Osteoblast (primary cell): ENCODE measurements around the gene BIN2. TPM values are rescaled to one million over a fixed set of nuclear protein-coding genes. Genes with fewer than 3 reads are reported as not detected.
A peak's percentile ranks its signal among the peaks of the same experiment; 100 is the strongest.

Source experiments
- DNase-seq: peaks from one replicate; pipeline ENCODE4 v3.0.0; 2011; ENCODE audit warnings: low spot score, mixed read lengths; ENCODE audit not compliant: insufficient read length; ENCODE audit errors: missing footprints
- H2AFZ ChIP-seq: 2 replicates; pipeline ENCODE4 v1.6.0; 2011; ENCODE audit warnings: mild to moderate bottlenecking, low read length
- H3K27ac ChIP-seq: 2 replicates; pipeline ENCODE4 v1.5.1; 2011; ENCODE audit warnings: mild to moderate bottlenecking, low read depth, low read length, moderate library complexity
- H3K27me3 ChIP-seq: 2 replicates; pipeline ENCODE4 v1.6.0; 2012; ENCODE audit warnings: mild to moderate bottlenecking, control low read depth, inconsistent platforms, low read length, moderate library complexity; ENCODE audit not compliant: insufficient read depth
- H3K36me3 ChIP-seq: 2 replicates; pipeline ENCODE4 v1.5.1; 2011; ENCODE audit warnings: mild to moderate bottlenecking, low read length, control low read depth, moderate library complexity; ENCODE audit not compliant: insufficient read depth
- H3K4me1 ChIP-seq: 2 replicates; pipeline ENCODE4 v1.5.1; 2011; ENCODE audit warnings: mild to moderate bottlenecking, low read length, control low read depth, moderate library complexity; ENCODE audit not compliant: insufficient read depth
- H3K4me2 ChIP-seq: 2 replicates; pipeline ENCODE4 v1.6.0; 2011; ENCODE audit warnings: mild to moderate bottlenecking, low read length; ENCODE audit not compliant: insufficient read depth
- H3K4me3 ChIP-seq: fragments of 200-600 bp; sonication (generic); 3 replicates; pipeline ENCODE4 v1.5.1; 2012; ENCODE audit warnings: mild to moderate bottlenecking, low read length, inconsistent platforms; ENCODE audit not compliant: insufficient read depth
- H3K79me2 ChIP-seq: 2 replicates; pipeline ENCODE4 v1.6.0; 2012; ENCODE audit warnings: mild to moderate bottlenecking, low read length, control low read depth, inconsistent platforms; ENCODE audit not compliant: insufficient read depth
- H3K9me3 ChIP-seq: 2 replicates; pipeline ENCODE4 v1.5.1; 2011; ENCODE audit warnings: low read depth, low read length, control low read depth
- H4K20me1 ChIP-seq: 2 replicates; pipeline ENCODE4 v1.6.0; 2012; ENCODE audit warnings: mild to moderate bottlenecking, low read length, control low read depth; ENCODE audit not compliant: insufficient read depth
- total RNA-seq: library from RNA; depleted of rRNA; stranded (reverse); fragments of >200 nt; gene quantifications from 2 replicates; pipeline ENCODE4 v1.2.3, GENCODE V29; 2012
- TF ChIP-seq, protein P1 (sequence below): IDR thresholded peaks from 2 replicates; pipeline ENCODE4 v1.5.1; 2011; ENCODE audit warnings: mild to moderate bottlenecking, low read depth, low read length, moderate library complexity; ENCODE audit errors: extremely low read depth

BIN2 gene
- total RNA-seq, 1 donor, result under 0.01 TPM

GRCh38 chr12:51238037-51238509 is 85.9 kb downstream of the BIN2 start:
- Histone ChIP-seq H3K27me3 (no peaks in the 10 kb centered on the region), H3K4me1 (peaks cover 29% of the 10 kb centered on the region), H3K4me2 (peak overlapping the region; percentile 100), H4K20me1 (peaks cover 6% of the 10 kb centered on the region), H3K79me2 (peaks cover 29% of the 10 kb centered on the region), H3K9me3 (no peaks in the 10 kb centered on the region), H3K27ac (peak overlapping the region; percentile 100), H2AFZ (peak overlapping the region; percentile 93), H3K36me3 (peaks cover 28% of the 10 kb centered on the region), H3K4me3 (peak overlapping the region; percentile 91)
- TF ChIP-seq, protein P1, sequence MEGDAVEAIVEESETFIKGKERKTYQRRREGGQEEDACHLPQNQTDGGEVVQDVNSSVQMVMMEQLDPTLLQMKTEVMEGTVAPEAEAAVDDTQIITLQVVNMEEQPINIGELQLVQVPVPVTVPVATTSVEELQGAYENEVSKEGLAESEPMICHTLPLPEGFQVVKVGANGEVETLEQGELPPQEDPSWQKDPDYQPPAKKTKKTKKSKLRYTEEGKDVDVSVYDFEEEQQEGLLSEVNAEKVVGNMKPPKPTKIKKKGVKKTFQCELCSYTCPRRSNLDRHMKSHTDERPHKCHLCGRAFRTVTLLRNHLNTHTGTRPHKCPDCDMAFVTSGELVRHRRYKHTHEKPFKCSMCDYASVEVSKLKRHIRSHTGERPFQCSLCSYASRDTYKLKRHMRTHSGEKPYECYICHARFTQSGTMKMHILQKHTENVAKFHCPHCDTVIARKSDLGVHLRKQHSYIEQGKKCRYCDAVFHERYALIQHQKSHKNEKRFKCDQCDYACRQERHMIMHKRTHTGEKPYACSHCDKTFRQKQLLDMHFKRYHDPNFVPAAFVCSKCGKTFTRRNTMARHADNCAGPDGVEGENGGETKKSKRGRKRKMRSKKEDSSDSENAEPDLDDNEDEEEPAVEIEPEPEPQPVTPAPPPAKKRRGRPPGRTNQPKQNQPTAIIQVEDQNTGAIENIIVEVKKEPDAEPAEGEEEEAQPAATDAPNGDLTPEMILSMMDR, result no peak
- no peak for DNase-seq

DNA sequence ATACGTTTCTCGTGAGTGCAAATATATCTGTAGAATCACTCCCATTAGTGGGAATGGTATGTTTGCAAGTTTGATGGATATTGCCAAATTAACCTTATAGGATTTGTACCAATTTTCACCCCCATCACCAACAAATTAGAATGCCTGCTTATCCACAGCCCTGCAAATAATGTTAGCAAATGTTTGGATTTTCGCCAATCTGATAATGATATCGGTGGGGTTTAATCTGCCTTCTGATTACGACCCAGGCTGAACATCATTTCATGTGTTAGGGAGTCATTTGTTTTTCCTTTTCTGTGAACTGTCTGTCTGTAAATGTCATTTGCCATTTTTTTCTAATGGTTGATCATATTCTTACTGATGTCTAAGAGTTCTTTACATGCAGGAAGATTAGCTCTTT is 89.4 kb downstream of the BIN2 start:
- H3K79me2 ChIP-seq, result peaks cover 2% of the 10 kb centered on the region
- H3K27me3 ChIP-seq, result no peaks in the 10 kb centered on the region
- TF ChIP-seq, protein P1, result no peak
- no peaks in the 10 kb centered on the region for H3K36me3 ChIP-seq
- no peak for DNase-seq
- H3K27ac ChIP-seq, result no peak overlapping the region
- no peak overlapping the region for H3K4me2 ChIP-seq
- H3K4me3 ChIP-seq, result no peak overlapping the region
- no peaks in the 10 kb centered on the region for H3K9me3 ChIP-seq
- H4K20me1 ChIP-seq, result no peaks in the 10 kb centered on the region
- H2AFZ ChIP-seq, result no peak overlapping the region
- peaks cover 5% of the 10 kb centered on the region for H3K4me1 ChIP-seq

- Histone ChIP-seq H4K20me1 (no peaks in the 10 kb centered on the region), H3K9me3 (no peaks in the 10 kb centered on the region), H3K4me2 (no peak overlapping the region), H3K4me3 (no peak overlapping the region), H2AFZ (no peak overlapping the region), H3K79me2 (no peaks in the 10 kb centered on the region), H3K27ac (no peak overlapping the region), H3K36me3 (no peaks in the 10 kb centered on the region), H3K4me1 (no peaks in the 10 kb centered on the region), H3K27me3 (no peaks in the 10 kb centered on the region)
- TF ChIP-seq, protein P1, result no peak
- no peak for DNase-seq
Measured at GRCh38 chr12:51232642-51233041, 91.3 kb downstream of the BIN2 start.

Other genes with a start within 250 kb of the BIN2 start
- gene CSRNP2, start 240.6 kb downstream of the BIN2 start, total RNA-seq, result 27.4 and 30.0 TPM in 2 replicates
- gene TFCP2, start 151.0 kb downstream of the BIN2 start, total RNA-seq, result 7.6 and 8.3 TPM in 2 replicates
- 6.8 and 7.6 TPM in 2 replicates for gene POU6F1, start 106.1 kb downstream of the BIN2 start, total RNA-seq
- 160 and 169 TPM in 2 replicates for gene DAZAP2, start 85.3 kb downstream of the BIN2 start, total RNA-seq
- gene SMAGP, start 53.8 kb downstream of the BIN2 start, total RNA-seq, result 9.8 and 13.6 TPM in 2 replicates
- not detected in 2 replicates for gene CELA1, start 22.5 kb upstream of the BIN2 start, total RNA-seq
- gene GALNT6, start 67.2 kb upstream of the BIN2 start, total RNA-seq, result 7.1 and 9.8 TPM in 2 replicates
- 1.2 and 2.9 TPM in 2 replicates for gene SLC4A8, start 100.7 kb upstream of the BIN2 start, total RNA-seq